Head of caudate nucleus (tissue), 42 donors: ENCODE data around the gene GPR148.

Source experiments
- DNase-seq, 42 donors: peaks; one replicate each; pipeline versions ENCODE4 v3.0.0 to v3.0.0-alpha.2; 2020 to 2021; ENCODE audit warnings: mixed read lengths in 7 of 42
- intact Hi-C: fragments of 100-400 bp; cut with DNase I; formaldehyde crosslinking; loops from one replicate; pipeline ENCODE4 v1.15.0; 2022

Gene GPR148

GRCh38 chr2:130744287-130745117, 15.6 kb downstream of the GPR148 start:
- DNase-seq, result peak in 2 of 42 donors; percentile 12 to 30
- intact Hi-C loops, result no loop called here

- DNase-seq, result peak in 1 of 42 donors; percentile 19
- intact Hi-C loops, result no loop called here
Measured at GRCh38 chr2:130749078-130749477, 20.2 kb downstream of the GPR148 start.

- peak in 1 of 42 donors; percentile 23 for DNase-seq
- intact Hi-C loops, result no loop called here
Measured at GRCh38 chr2:130749641-130750040, 20.8 kb downstream of the GPR148 start.

DNA sequence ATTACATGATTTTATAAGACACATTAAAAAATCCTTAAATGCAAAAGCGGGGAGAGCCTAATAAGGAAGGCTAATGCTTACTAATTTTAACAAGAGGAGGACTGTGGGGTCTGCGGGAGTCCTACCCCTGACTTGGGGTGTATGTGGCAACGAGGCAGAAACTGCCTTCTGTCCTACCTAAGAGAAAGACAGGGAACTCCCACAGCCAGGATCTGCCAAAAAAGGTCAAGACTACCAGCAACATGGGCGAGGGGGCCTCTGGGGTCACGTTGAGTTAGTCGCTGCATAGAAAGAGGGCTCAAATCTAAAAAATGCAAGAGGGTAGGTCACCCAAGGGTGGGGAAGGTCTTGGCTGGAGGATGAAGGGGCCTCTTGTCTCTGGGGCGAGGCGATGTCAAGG, 25.9 kb downstream of the GPR148 start:
- intact Hi-C loops, result no loop called here

GRCh38 chr2:130755256-130756052, 26.6 kb downstream of the GPR148 start, which contains the start of gene AMER3:
AMER3 (plus strand) TSS chr2:130755540; CDS start chr2:130762073, 6,533 bp downstream.
- DNase-seq, result peak in 38 of 42 donors; percentile 9 to 77 (median 42)

More for the DNA sequence above, 25.9 kb downstream of the GPR148 start:
- DNase-seq, result peak in 1 of 42 donors; percentile 35

GRCh38 chr2:130756053-130756873, 27.4 kb downstream of the GPR148 start:
- intact Hi-C loops, result no loop called here
- DNase-seq, result peak in 12 of 42 donors; percentile 10 to 55 (median 23)

More at GRCh38 chr2:130755256-130756052, 26.6 kb downstream of the GPR148 start, which contains the start of gene AMER3:
- intact Hi-C loops, result no loop called here

DNA sequence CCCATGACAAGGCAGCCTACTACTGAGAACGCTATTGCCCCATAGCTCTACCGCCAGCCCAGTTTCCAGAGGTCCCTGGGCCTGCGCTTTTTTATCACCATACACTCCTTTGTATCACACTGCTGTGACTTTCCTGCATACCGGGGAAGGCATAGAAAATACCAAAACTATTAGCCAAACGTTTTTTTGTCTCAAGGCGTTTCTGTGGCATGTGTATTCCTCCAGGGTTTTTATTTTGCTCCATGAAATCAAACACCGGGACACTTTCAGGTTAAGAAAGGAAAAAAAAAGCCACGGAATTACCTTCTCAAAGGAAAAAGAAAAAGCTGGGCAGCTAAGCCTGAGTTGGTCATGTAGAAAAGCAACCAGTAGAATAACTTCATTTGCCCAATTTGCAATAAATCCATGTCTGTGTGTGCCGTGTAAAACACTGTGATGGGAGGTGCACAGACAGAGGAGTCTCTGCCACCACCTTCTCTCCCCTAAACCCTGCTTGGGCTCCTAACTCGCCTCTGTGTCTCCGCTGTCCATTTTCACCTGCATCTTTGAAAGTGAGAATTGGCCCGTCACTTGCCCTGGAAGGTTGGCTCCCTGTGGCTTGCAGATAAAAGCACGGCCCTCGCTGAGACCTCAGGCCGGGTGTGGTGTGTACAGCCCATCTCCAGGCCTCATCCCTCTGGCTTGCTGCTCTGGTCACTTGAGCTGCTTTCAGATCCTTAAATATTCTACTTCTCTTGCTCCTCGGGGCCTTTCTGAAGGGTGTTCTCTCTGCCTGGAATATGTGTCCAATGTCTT, 28.2 kb downstream of the GPR148 start:
- no peak for DNase-seq
- intact Hi-C loops, result no loop called here

GRCh38 chr2:130759906-130760753, 31.3 kb downstream of the GPR148 start:
- DNase-seq, result no peak
- intact Hi-C loops, result no loop called here

- DNase-seq, result no peak
- intact Hi-C loops, result no loop called here
Measured at GRCh38 chr2:130760754-130761751, 32.2 kb downstream of the GPR148 start.

DNA sequence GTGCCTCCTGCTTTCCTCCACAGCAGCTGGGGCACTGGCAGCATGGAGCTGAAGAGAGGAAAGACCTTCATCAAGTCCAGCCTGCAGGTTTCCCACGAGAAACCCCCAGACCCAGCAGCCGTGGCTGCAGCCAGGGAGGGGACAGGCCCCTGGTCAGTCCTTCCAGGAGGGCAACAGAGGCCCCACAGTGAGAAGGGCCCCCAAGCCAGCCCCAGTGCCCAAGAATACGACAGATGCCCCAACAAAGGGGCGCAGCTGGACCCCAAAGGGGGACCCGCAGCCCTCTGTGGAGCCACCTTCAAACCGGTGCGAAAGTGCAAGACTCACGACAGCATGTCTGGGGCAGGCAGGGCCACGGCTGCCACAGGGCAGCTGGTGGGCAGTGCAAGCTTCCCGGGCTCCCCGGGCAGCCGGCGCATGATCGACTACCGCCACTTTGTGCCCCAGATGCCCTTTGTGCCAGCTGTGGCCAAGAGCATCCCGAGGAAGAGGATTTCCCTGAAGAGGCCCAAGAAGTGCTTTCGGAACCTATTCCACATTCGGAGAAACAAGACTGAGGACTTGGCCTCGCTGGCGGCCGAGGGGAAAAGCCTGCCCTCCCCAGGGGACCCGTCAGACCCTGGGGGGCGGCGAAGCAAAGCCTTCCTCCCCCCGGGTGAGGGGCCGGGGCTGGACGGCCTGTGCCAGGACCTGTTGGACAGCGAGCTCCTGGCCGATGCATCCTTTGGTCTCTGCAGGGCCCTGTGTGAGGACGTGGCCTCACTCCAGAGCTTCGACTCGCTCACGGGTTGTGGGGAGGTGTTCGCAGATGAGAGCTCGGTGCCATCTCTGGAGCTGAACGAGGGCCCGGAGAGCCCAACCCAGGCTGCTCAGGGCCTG, 33.4 kb downstream of the GPR148 start:
- intact Hi-C loops, result no loop called here
- DNase-seq, result no peak

- intact Hi-C loops, result no loop called here
Measured at GRCh38 chr2:130762910-130763385, 34.1 kb downstream of the GPR148 start.

DNA sequence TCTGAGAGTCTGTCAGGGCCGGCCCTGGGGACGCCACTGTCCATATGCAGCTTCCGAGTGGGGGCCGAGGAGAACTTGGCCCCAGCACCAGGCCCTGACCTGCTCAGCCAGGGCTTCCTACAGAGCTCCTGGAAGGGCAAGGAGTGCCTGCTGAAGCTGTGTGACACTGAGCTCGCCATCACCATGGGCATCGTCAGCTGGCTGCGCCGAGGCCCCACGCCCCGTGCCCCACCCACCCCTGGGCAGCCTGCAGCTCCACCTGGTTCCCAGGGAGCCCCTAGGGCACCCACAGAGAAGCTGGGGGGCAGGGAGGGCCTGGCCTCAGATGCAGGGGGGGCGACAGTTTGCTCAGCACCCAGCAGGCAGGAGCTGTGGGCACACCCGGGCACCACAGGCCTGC, 34.5 kb downstream of the GPR148 start:
- no peak for DNase-seq
- intact Hi-C loops, result no loop called here

More at GRCh38 chr2:130762910-130763385, 34.1 kb downstream of the GPR148 start:
- no peak for DNase-seq

DNA sequence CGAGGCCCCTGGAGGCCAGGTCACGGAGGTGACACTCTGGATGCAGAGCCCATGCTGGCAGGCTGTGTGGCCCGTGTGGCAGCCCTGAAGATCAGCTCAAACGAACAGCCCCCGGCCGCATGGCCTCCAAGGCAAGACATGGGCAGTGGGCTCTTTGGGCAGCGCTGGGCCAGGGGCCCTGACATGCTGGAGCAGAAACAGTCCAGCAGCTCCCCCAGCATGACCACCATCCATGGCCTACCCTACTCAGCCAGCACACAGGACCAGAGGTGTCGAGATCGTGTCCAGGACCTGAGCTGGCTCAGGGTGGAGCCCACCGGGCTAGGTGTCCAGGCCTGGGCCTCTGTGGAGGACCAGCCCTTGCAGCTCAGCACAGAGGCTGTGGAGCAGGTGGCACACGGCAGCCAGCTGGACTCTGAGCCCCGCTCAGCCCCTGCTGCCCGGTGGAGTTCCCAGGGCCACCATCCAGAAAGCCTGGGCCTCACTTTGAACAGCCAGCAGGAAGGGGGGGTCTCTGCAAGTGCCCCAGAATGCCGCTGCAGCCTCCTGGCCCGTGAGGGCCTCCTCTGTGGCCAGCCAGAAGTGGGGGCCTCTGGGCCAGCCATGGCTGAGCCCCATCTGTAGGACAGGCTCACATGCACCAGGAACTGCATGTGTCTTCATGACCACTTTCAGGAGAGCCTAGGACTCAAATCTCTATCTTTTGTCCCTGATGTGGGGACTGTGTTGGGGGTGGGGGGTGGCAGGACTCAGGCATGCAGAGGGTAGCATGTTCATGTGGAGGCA, 35.4 kb downstream of the GPR148 start:
- intact Hi-C loops, result no loop called here

GRCh38 chr2:130764821-130765115, 35.9 kb downstream of the GPR148 start:
- intact Hi-C loops, result no loop called here
- DNase-seq, result no peak

More for the DNA sequence above, 35.4 kb downstream of the GPR148 start:
- DNase-seq, result no peak
